ENCODE results near the gene FICD. TPM values are rescaled to one million over a fixed set of nuclear protein-coding genes. Genes with fewer than 3 reads are reported as not detected.

The FICD gene
- total and polyA plus RNA-seq, 2 of the 13 experiments (the other 11 are each of a cell fraction or from before 2014, with no cell fraction given) = 0.99 to 3.0 TPM

GRCh38 chr12:108511633-108512540 is 3.2 kb upstream of the FICD start:
- no peaks in the 10 kb centered on the region for H3K27me3 ChIP-seq (ENCODE audit: control insufficient read depth in 1 of 2, insufficient read depth in 2 of 2, low read length in 2 of 2)
- FAIRE-seq (peak; percentile 86), DNase-seq (ENCODE audit: low spot score) (peak; percentile 56), ATAC-seq (no peak)
- peaks cover 21% of the 10 kb centered on the region for H3K4me1 ChIP-seq (ENCODE audit: insufficient read depth, low read length)
- POLR2A ChIA-PET = no interaction called here
- no peaks in the 10 kb centered on the region for H4K20me1 ChIP-seq (ENCODE audit: insufficient read depth, low read length)
- 0 out of 2 replicates have a peak, but pooled peaks have one; percentile 21 for TF ChIP-seq ZSCAN20 (CRISPR knock-in tag; IDR thresholded peaks at IDR 0.05; ENCODE audit: borderline replicate concordance)
- TF ChIP-seq SMC3 (IDR thresholded peaks at IDR 0.05; ENCODE audit: low read length) = peak; percentile 50; the same call in 1 of the 2 replicates
- TF ChIP-seq RAD21 (CRISPR knock-in tag; IDR thresholded peaks at IDR 0.05) = peak; percentile 40; the same call in 1 of the 2 replicates
- TF ChIP-seq ZNF644 (CRISPR knock-in tag; IDR thresholded peaks at IDR 0.05; ENCODE audit: low read depth) = no peak
- TF ChIP-seq ZNF652 (CRISPR knock-in tag; IDR thresholded peaks at IDR 0.05; ENCODE audit: borderline replicate concordance, low read depth) = peak; percentile 72
- TF ChIP-seq PHF8 (CRISPR knock-in tag; IDR thresholded peaks at IDR 0.05) = no peak
- peak; percentile 66 for TF ChIP-seq STAG1 (CRISPR knock-in tag; IDR thresholded peaks at IDR 0.05)
- peak; percentile 78 for TF ChIP-seq CTCF (CRISPR knock-in tag; IDR thresholded peaks at IDR 0.05)
- no peak overlapping the region for H3K27ac ChIP-seq (ENCODE audit: extremely low read length, insufficient read depth, low read length)
- 15% methylated on average over 15 of the region's 15 CpGs for WGBS (ENCODE audit: low lambda C conversion rate)
- H3K79me2 ChIP-seq (ENCODE audit: insufficient read depth, low read length) = no peaks in the 10 kb centered on the region
- peak overlapping the region in 1 of 3 experiments; percentile 2; a peak in 1 of 6 replicates for H3K4me3 ChIP-seq (replicated peaks in 1 of 3; ENCODE audit: insufficient read depth in 1 of 3, low read depth in 2 of 3, low read length in 3 of 3)
- peak overlapping the region; percentile 48 for H3K4me2 ChIP-seq (ENCODE audit: low read depth, low read length)
- intact Hi-C loops (cut with micrococcal nuclease; ENCODE audit: unreplicated experiment) = loop anchor here (1.0 to 2.0 kb wide), 3 partner anchors 209 to 594 kb away; no protein-coding TSS in a partner anchor
- H3K36me3 ChIP-seq (replicated peaks in 1 of 2; ENCODE audit: control insufficient read depth in 1 of 2, insufficient read depth in 2 of 2, low read length in 2 of 2) = peaks cover 0 to under 1% of the 10 kb centered on the region in 2 experiments; a peak in 2 of 5 replicates
- CTCF ChIA-PET (ENCODE audit: low intra/inter-chr PET ratio, low total read pairs) = interaction anchor here (1.0 to 1.5 kb wide), 4 partner anchors 210 to 594 kb away, joined by 6 to 10 read pairs (median 7); no protein-coding TSS in a partner anchor
- H3K9ac ChIP-seq (ENCODE audit: insufficient read depth, low read depth, low read length) = no peak overlapping the region
- no peak overlapping the region for H2AFZ ChIP-seq (ENCODE audit: low read length)
- no peaks in the 10 kb centered on the region for H3K9me3 ChIP-seq (ENCODE audit: low read length)
- in situ Hi-C loops (cut with HindIII; ENCODE audit: extremely low pct_ligation_motif_present, low pct_unique_long_range_greater_than_20kb) = no loop called here
- no TSS peak for BruUV-seq (replicated peaks)

All from HepG2 (cell line).